HG02938 (cell line): ENCODE results near the gene CAMKK2.
"Not testable (repeated sequence)": the region's sequence is repeated elsewhere in the genome, so short reads cannot be mapped to it uniquely, and the experiment has no call there.

Experiments
- ATAC-seq: cut with Tn5 transposase; IDR thresholded peaks from one replicate; pipeline ENCODE4 v1.9.1; 2021; ENCODE audit warnings: mild to moderate bottlenecking, moderate library complexity; ENCODE audit not compliant: unreplicated experiment

The CAMKK2 gene

GRCh38 chr12:121296618-121297434 lies at the start of gene CAMKK2:
Gene CAMKK2, minus strand, starts transcription at chr12:121296709. Its CDS starts 22,183 bp downstream, at chr12:121274526.
- peak; percentile 67 for ATAC-seq

DNA sequence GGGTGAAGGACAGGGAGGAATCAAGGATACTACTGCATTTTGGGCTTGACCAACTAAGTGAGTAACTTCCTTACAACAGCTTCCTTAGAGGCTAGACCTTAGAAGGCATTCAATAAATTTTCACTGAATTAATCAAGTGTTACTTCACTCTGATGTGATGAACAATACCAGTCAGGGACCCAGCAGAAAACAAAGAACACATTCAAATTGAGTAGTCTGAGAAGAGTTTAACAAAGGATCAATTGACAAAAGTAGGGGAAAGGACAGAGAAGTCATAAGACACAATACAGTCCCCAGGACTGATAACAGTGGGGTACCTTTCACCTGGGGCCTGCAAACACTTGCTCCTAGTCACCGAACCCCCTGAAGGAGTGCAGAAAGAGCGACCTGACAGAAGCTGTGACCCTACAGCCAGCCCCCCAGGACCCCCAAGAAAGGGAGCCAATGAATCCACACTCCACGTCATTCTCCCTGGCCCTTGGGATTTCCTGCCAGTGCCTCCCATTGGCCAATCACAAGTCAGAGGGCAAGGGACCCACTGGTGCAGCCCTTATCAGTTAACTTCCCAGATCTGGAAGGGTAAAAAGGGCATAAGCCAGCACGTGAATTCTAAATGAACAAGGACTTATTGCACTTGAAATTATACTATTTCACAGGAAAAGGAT lies 48.8 kb upstream of the CAMKK2 start:
- no peak for ATAC-seq

DNA sequence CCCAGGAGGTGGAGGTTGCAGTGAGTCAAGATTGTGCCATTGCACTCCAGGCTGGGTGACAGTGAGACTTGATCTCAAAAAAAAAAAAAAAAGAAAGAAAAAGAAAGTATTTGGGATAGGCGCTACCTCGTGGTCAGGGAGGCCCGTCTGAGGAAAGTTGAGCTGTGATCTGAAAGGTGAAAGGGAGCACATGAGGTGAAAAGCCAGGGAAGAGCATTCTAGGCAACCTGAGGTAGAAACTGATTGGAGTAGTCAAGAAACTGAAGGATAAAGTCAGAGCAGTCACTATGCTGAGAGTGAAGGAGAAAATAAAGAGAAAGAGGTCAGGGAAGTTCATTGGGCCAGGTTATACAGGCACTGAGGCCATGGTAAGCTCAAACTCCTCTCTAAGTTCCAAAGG lies 48.0 kb upstream of the CAMKK2 start:
- no peak for ATAC-seq

DNA sequence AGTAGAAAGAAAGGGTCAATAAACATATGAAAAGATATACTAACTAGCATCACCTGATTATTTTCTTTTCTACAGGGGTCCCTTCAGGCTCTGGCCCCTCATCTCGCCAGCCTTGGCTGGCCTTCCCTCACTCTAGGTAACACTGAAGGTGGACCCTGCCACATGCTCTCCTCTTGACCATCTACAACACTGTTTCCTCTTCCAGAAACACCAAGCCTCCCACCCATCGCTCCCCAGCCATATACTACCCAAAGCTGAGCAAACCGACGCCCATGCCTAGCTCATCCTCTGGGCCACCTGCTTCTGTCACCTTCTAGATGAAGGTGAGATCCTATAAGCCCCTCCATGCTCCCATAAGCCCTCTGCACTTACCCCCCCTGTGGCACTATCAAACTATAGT lies 40.9 kb upstream of the CAMKK2 start:
- ATAC-seq: no peak

GRCh38 chr12:121334513-121335343 lies 38.2 kb upstream of the CAMKK2 start:
- no peak for ATAC-seq

GRCh38 chr12:121333747-121334146 lies 37.2 kb upstream of the CAMKK2 start:
- no peak for ATAC-seq

DNA sequence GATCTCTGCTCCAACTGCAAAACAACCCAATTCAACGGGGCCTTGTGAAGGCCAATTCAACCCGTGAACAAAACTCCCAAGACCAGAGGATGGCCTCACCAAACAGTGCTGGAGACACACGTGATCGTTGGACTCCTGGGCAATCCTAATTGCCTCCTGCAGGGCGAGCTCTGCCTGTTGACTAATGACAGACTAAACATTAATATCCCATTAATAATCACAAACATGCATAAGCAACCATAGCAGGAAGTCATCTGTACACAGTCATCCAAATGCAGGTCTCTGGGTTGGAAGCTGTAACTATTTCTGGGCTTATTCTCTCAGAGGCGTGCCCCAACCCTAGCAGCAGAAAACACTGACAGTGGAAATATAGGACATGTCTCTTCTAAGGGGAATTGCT lies 34.7 kb upstream of the CAMKK2 start:
- no peak for ATAC-seq

- no peak for ATAC-seq
Measured at GRCh38 chr12:121330692-121331091, 34.2 kb upstream of the CAMKK2 start.

DNA sequence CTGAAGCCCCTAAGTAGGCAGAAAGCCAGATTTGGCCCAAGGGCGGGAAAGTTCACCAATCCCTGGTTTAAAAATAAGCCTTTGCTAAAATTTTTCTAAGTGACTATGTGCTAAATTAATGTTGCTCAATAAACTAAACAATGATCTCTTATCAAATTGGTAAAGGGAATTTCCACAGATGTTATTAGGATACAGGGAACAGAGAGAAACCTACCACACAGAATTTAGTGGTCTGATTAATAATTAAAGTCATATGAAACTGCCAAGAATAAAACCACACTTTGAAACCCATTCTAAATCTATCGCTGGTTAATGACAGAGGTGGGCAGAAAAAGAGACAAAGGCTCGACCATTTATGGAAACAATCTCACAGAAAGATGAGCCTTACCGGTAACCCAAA lies 33.7 kb upstream of the CAMKK2 start:
- no peak for ATAC-seq

DNA sequence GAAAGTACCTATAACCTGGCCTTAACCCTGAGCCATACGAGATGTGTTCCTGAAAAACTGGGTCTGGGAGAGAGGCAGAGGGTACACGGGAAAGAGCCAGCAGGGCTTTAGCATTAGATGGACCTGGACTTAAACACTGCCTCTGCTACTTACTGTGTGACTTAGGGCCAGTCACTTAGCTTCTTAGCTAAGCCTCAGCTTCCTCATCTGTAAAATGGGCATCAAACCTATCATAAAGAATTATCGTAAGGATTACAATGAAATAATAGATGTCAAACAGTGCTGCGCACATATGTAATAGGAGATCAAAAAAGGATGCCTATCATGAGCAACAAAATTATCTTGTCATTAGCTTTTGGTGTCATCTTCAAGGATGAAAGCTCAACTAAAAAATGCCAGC lies 32.1 kb upstream of the CAMKK2 start:
- ATAC-seq: no peak

DNA sequence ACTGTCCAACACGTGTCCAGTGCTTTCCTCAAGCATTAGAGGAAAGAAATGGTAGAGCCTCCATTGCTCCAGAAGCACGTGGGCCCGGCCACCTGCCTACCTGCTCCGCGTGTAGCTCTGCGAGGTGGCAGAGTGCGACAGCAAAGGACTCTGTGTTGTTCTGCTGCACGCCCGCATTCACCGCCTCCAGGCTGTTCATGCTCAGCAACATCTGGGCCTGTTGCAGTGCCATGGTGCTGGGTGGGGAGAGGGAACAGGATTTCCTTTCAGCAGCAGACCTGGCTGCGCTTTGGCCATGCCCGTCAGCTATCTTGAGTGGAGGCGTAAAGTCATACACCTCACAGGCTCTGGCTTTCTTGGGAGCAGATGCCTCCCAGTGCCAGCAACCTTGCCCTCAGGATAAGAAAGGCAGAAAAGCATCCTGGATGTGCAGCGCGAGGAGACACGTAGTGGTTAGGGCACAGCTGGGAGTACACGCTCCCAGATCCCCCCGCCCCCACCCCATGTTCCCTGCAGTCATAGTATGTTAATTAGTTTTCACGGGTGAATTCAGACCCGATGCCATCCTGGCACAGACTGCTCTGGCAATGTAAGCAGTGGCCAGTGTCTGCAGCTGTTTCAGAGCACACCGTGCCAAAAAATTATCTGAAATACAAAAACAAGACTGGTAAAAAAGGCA lies 30.6 kb upstream of the CAMKK2 start:
- ATAC-seq: no peak

DNA sequence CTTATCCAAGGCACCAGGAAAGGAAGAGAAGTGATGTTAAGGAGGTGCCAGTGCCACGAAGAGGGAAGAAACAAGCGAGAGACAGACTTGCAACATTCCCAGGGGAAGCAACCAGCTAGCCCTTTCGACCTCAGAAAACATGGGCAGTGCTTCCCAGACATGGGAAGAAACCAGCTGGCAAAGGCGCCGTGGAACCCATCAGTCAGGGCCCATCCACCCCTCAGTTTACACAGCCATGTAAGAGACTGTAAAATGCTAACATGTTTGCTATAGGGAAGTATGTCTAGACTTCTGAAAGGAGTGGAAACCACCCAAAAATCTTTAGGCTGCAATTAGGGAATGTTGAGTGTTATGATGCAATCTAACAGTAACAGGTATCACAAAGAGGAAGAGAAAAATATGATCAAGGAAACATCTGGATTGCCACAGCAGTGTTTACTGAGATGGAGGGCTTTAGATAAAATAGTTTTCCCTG lies 29.4 kb upstream of the CAMKK2 start:
- ATAC-seq: no peak

- ATAC-seq: no peak
Measured at GRCh38 chr12:121323908-121324307, 27.4 kb upstream of the CAMKK2 start.

DNA sequence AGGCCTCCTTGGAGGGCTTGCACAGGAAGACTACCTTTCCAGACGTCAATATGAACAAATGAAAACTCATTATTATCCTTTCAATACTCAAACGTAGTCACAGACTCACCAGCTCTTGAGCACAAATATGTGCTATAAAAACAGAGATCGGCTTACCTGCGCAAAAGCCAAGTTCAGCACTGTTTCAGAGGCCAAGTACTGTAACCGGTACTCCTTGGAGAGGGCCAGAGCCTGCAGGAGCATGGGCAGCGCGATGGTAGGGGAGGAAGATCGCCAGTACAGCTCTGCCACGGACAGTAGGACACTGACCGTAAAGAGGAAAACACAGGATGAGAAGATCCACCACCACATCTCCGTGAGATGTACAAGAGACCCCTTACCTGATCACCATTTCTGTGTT lies 21.6 kb upstream of the CAMKK2 start:
- ATAC-seq: no peak

DNA sequence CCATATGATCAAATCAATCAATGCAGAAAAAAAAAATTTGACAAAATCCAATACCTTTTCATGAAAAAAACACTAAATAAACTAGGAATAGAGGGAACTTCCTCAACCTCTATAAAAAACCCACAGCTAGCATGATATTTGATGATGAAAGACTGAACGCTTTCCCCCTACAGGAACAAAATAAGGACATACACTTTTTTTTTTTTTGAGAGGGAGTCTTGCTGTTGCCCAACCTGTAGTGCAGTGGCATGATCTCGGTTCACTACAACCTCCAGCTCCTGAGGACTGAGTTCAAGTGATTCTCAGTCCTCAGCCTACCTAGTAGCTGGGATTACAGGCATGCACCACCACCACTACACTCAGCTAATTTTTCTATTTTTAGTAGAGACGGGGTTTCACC lies 17.9 kb upstream of the CAMKK2 start:
- ATAC-seq: no peak

DNA sequence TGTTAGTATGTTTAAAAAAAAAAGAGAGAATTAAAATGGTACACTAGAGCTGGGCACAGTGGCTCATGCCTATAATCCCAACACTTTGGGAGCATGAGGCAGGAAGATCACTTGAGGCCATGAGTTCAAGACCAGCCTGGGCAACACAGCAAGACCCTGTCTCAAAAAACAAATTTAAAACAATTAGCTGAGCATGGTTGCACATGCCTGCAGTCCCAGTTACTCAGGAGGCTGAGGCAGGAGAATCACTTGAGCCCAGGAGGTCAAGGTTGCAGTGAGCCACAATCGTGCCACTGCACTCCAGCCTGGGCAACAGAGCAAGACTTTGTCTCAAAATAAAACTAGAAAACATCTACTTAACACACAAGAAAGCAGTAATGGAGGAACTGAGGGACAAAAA lies 13.7 kb upstream of the CAMKK2 start:
- ATAC-seq: not testable (repeated sequence)

DNA sequence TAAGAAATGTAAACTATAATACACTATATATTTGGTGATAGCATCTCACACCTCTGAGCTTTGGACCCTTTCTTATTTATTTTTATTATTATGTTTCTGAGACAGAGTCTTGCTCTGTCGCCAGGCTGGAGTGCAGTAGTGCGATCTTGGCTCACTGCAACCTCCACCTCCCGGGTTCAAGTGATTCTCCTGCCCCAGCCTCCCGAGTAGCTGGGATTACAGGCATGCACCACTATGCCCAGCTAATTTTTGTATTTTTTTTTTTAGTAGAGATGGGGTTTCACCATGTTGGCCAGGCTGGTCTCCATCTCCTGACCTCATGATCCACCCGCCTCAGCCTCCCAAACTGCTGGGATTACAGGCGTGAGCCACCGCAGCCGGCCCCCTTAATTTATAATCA lies 10.9 kb upstream of the CAMKK2 start:
- ATAC-seq: not testable (repeated sequence)

- ATAC-seq: no peak
Measured at GRCh38 chr12:121304306-121304705, 7.8 kb upstream of the CAMKK2 start.

GRCh38 chr12:121301876-121302275 lies 5.4 kb upstream of the CAMKK2 start:
- ATAC-seq: no peak

DNA sequence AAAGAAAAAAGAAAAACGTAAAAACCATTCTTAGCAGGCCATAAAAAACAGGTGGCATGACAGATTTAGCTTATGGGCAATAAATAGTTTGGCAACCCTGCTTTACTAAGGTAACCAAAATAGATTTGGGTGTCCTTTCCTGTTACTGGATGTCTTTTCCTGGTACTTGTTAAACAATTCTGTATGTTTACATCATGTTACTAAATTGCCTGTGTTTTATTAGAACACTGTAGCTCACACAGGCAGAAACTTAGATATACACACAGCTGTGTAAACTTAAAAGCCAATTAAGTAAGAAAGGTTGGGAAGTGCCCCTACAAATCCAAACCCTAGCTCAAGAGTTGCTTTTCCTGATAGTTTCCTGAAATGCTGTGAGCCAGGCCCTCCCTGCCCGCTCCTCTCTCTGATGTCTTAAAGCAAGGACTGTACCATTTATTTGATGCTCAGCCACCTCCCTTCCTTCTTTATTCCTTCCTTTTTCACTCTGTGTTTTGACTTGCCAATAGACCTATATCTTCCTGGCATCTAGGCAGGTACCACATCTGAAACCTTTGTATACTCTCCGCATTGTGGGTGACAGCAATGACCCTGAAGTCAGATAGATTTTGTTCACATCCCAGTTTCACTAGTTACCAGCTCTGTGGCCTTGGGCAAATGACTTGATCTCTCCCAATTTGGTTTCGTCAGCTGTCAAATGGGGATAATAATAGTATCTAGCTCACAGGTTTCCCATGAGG lies 3.7 kb upstream of the CAMKK2 start:
- ATAC-seq: no peak
